ENCODE data around the gene PRCC. TPM values are rescaled to one million over a fixed set of nuclear protein-coding genes. Genes with fewer than 3 reads are reported as not detected.
"Not testable (repeated sequence)": the region's sequence is repeated elsewhere in the genome, so short reads cannot be mapped to it uniquely, and the experiment has no call there.

PRCC gene
- total RNA-seq, 1 donor from 2014 or later = 75.5 TPM

GRCh38 chr1:156760092-156760795 is 7.1 kb upstream of the PRCC start:
- Histone ChIP-seq H3K4me2 (ENCODE audit: low read length) (no peak overlapping the region), H3K27ac (ENCODE audit: low read depth, low read length) (no peak overlapping the region), H3K79me2 (ENCODE audit: insufficient read depth, low read length) (no peaks in the 10 kb centered on the region), H3K9ac (ENCODE audit: low read length) (no peak overlapping the region), H3K36me3 (ENCODE audit: insufficient read depth, low read length) (no peaks in the 10 kb centered on the region), H2AFZ (ENCODE audit: low read depth, low read length) (no peak overlapping the region), H3K4me1 (ENCODE audit: insufficient read depth, low read length) (peaks cover 3% of the 10 kb centered on the region), H3K27me3 (ENCODE audit: insufficient read depth, low read length) (no peaks in the 10 kb centered on the region), H3K4me3 (ENCODE audit: insufficient read depth, low read depth, low read length) (no peak overlapping the region), H3K9me3 (ENCODE audit: insufficient read depth, low read depth, low read length) (no peaks in the 10 kb centered on the region), H4K20me1 (ENCODE audit: insufficient read depth, low read length) (no peaks in the 10 kb centered on the region)
- no peak for DNase-seq (ENCODE audit: low read depth)
- Mint-ChIP-seq H3K4me1 (ENCODE audit: low read depth, unreplicated experiment) (peaks cover 2% of the 10 kb centered on the region), H3K36me3 (ENCODE audit: low read depth, unreplicated experiment) (peaks cover 2% of the 10 kb centered on the region), H3K9me3 (ENCODE audit: unreplicated experiment) (no peaks in the 10 kb centered on the region), H3K27me3 (ENCODE audit: low read depth, unreplicated experiment) (no peaks in the 10 kb centered on the region), H3K27ac (ENCODE audit: unreplicated experiment) (peak overlapping the region; percentile 58), H3K4me3 (ENCODE audit: unreplicated experiment) (no peak overlapping the region)
- FAIRE-seq = no peak
- TF ChIP-seq EZH2 (IDR thresholded peaks at IDR 0.05; ENCODE audit: insufficient read depth, low read length) = no peak
- TF ChIP-seq, protein P1, sequence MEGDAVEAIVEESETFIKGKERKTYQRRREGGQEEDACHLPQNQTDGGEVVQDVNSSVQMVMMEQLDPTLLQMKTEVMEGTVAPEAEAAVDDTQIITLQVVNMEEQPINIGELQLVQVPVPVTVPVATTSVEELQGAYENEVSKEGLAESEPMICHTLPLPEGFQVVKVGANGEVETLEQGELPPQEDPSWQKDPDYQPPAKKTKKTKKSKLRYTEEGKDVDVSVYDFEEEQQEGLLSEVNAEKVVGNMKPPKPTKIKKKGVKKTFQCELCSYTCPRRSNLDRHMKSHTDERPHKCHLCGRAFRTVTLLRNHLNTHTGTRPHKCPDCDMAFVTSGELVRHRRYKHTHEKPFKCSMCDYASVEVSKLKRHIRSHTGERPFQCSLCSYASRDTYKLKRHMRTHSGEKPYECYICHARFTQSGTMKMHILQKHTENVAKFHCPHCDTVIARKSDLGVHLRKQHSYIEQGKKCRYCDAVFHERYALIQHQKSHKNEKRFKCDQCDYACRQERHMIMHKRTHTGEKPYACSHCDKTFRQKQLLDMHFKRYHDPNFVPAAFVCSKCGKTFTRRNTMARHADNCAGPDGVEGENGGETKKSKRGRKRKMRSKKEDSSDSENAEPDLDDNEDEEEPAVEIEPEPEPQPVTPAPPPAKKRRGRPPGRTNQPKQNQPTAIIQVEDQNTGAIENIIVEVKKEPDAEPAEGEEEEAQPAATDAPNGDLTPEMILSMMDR (IDR thresholded peaks at IDR 0.05; ENCODE audit: insufficient read depth, low read depth, low read length) = no peak

DNA sequence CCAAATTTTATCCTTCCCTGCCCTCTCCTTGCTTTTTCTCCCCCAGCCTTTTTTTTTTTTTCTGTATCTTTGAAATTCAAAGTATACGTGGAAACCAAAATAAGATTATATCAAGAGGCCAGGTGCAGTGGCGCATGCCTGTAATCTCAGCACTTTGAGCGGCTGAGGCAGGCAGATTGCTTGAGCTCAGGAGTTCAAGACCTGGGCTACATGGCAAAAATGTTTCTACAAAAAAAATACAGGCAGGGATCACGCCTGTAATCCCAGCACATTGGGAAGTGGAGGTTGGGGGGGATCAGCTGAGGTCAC is 6.6 kb upstream of the PRCC start:
- Histone ChIP-seq H3K27me3 (ENCODE audit: insufficient read depth, low read length) (no peaks in the 10 kb centered on the region), H3K27ac (ENCODE audit: low read depth, low read length) (no peak overlapping the region), H3K4me3 (ENCODE audit: insufficient read depth, low read depth, low read length) (no peak overlapping the region), H3K79me2 (ENCODE audit: insufficient read depth, low read length) (no peaks in the 10 kb centered on the region), H3K9me3 (ENCODE audit: insufficient read depth, low read depth, low read length) (no peaks in the 10 kb centered on the region), H3K4me2 (ENCODE audit: low read length) (no peak overlapping the region), H3K36me3 (ENCODE audit: insufficient read depth, low read length) (no peaks in the 10 kb centered on the region), H4K20me1 (ENCODE audit: insufficient read depth, low read length) (no peaks in the 10 kb centered on the region), H2AFZ (ENCODE audit: low read depth, low read length) (no peak overlapping the region), H3K4me1 (ENCODE audit: insufficient read depth, low read length) (peaks cover 3% of the 10 kb centered on the region), H3K9ac (ENCODE audit: low read length) (no peak overlapping the region)
- TF ChIP-seq, protein P1 (IDR thresholded peaks at IDR 0.05; ENCODE audit: insufficient read depth, low read depth, low read length) = no peak
- TF ChIP-seq EZH2 (IDR thresholded peaks at IDR 0.05; ENCODE audit: insufficient read depth, low read length) = no peak
- no peaks in the 10 kb centered on the region for H3K27me3 Mint-ChIP-seq (ENCODE audit: low read depth, unreplicated experiment)
- no peaks in the 10 kb centered on the region for H3K9me3 Mint-ChIP-seq (ENCODE audit: unreplicated experiment)
- FAIRE-seq (no peak), DNase-seq (ENCODE audit: low read depth) (no peak)
- peaks cover 2% of the 10 kb centered on the region for H3K36me3 Mint-ChIP-seq (ENCODE audit: low read depth, unreplicated experiment)
- H3K4me3 Mint-ChIP-seq (ENCODE audit: unreplicated experiment) = no peak overlapping the region
- peaks cover 2% of the 10 kb centered on the region for H3K4me1 Mint-ChIP-seq (ENCODE audit: low read depth, unreplicated experiment)
- peak overlapping the region; percentile 58 for H3K27ac Mint-ChIP-seq (ENCODE audit: unreplicated experiment)

- H3K79me2 ChIP-seq (ENCODE audit: insufficient read depth, low read length) = peaks cover 35% of the 10 kb centered on the region
- H3K4me1 ChIP-seq (ENCODE audit: insufficient read depth, low read length) = peaks cover 12% of the 10 kb centered on the region
- not testable (repeated sequence) for H3K9me3 Mint-ChIP-seq (ENCODE audit: unreplicated experiment); H3K4me2 ChIP-seq (ENCODE audit: low read length); H3K4me3 ChIP-seq (ENCODE audit: insufficient read depth, low read depth, low read length); H2AFZ ChIP-seq (ENCODE audit: low read depth, low read length); H3K27ac Mint-ChIP-seq (ENCODE audit: unreplicated experiment); FAIRE-seq; H3K27me3 ChIP-seq (ENCODE audit: insufficient read depth, low read length); H3K9me3 ChIP-seq (ENCODE audit: insufficient read depth, low read depth, low read length); H3K27me3 Mint-ChIP-seq (ENCODE audit: low read depth, unreplicated experiment); H3K36me3 Mint-ChIP-seq (ENCODE audit: low read depth, unreplicated experiment); H3K9ac ChIP-seq (ENCODE audit: low read length); H3K27ac ChIP-seq (ENCODE audit: low read depth, low read length); DNase-seq (ENCODE audit: low read depth); H3K36me3 ChIP-seq (ENCODE audit: insufficient read depth, low read length)
- H4K20me1 ChIP-seq (ENCODE audit: insufficient read depth, low read length) = peaks cover 17% of the 10 kb centered on the region
- H3K4me3 Mint-ChIP-seq (ENCODE audit: unreplicated experiment) = peak overlapping the region; percentile 57
- H3K4me1 Mint-ChIP-seq (ENCODE audit: low read depth, unreplicated experiment) = peaks cover 21% of the 10 kb centered on the region
These were observed 2.2 kb upstream of the PRCC start for GRCh38 chr1:156765136-156765535.
